ENCODE data around the gene CHIC2.
A peak's percentile ranks its signal among the peaks of the same experiment; 100 is the strongest.
"Not testable (repeated sequence)": the region's sequence is repeated elsewhere in the genome, so short reads cannot be mapped to it uniquely, and the experiment has no call there.

CHIC2 gene

DNA sequence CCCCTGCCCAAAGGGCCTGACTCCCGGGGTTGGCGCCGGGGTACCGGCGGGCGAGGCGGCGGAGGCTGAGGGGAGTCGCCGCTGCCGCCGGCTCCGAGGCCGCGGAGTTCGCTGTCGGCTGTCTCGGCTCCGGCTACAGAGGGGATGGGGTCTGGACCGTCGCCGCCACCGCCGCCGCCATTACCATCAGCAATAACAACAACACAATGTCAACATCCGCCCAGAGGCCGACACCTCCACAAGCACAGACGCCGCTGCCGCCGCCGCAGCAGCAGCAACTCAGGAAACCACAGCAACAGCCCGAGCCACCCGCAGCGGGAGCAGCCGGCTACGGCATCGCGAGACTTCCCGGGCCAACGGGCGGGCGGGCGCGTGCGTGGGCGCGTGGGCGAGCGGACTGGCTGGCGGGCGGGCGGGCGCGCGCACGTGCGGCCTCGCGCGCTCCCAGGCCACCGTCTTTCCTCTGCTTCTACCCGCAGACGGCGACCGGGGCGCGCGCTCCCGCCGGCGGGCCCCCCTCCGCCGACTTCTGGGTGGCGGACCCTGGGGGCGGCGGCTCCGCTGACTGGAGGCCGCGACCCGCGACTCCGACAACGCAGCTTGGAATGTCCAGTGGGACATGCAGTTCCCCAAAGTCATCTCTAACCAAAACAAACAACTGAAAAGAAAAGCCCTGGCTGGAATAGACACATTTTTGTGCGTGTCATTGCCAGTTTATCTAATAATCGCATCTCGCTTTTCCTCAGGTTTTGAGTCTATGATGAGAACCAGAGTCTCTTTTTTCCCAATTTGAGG lies at the start of gene CHIC2:
Gene CHIC2, minus strand, starts transcription at position 289 of the 795 bp plus-strand sequence. CDS start 305 bp downstream, outside the sequence.
- peak; percentile 63 for DNase-seq

- DNase-seq = not testable (repeated sequence)
Measured at GRCh38 chr4:54113206-54113605, 48.8 kb upstream of the CHIC2 start.

DNA sequence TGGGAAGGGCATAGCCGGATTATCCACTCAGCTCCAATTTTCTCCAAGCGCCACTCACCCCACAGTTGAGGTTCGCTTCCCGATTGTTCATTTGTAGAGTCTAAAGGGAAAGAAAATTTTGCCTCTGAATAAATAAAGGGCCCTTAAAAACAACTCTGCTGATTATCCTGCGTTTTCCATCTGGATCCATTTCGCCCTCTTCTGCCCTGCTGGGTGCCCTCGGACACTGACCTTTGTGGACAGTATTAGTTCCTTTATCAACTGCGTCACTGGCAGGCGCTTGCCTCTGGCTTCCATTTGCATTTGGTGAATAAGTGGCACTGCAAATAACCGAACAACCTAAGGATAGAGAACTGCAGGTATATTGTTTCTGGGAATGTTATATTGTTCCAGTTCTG lies 45.6 kb upstream of the CHIC2 start:
- no peak for DNase-seq

GRCh38 chr4:54109241-54110018 lies 45.0 kb upstream of the CHIC2 start:
- DNase-seq = no peak

DNA sequence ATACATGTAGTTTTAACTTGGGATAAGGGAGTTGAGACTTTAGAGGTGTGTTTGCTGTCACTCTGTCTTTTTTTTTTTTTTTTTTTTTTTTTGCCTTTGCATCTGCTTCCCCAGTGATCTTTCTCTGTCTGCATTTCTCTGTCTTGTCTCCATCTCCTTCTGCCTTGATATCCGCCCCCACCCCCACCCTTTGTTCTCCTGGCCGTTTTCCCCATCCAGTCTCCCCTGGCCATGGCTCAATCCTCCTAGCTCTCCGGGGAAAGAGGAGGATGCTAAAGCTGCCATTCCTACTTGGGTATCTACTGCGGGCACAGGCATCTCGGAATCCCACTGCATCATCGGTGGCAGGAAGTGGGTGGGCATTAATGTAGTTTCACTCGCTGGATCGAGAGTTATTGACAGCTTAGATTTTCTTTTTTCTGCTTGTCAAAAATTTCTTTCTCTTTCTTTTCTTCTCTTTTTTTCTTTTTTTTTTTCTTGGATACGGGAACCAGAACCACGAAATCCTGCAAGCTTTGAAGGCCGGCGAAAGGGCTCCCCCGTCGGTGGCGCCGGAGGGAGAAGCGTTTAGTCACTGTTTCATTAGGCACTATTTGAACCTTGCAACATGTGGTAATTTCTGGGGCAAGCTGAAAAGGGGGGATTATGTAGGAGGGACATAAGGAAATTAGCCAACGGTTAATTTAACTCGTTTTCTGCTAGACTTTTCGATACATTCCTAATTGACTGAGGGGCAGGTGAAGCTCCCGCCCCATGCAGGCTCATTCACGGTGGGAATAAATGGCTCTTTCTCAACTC lies 43.7 kb upstream of the CHIC2 start:
- DNase-seq = no peak

- no peak for DNase-seq
Measured at GRCh38 chr4:54104907-54105306, 40.5 kb upstream of the CHIC2 start.

- DNase-seq = no peak
Measured at GRCh38 chr4:54103190-54103574, 38.8 kb upstream of the CHIC2 start.

DNA sequence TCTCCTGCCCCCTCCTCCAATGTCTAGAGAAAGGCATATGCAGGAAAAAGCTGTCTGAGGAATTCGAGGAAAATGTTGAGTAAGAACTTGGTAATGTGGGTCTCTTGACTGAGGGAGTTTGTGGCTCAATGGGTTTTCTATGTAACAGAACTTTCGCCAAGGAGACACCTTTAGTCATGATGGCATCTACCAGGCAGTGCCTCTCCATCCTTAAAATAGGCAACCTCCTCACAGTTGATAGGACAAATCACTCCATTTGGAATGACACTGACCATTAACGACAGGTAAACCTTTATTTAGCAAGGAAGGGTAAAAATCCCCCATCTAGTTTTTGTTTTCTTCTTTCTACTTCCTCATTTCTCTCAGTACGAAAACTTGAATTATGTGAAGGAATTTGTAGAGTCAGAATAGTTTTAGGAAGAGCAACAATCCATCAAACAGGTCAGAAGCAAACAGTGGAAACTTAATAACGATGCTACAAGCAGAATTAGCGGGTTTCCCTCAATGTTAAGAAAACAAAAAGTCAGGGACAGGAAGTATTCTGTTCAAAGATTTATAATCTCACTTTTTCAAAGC lies 38.2 kb upstream of the CHIC2 start:
- DNase-seq = no peak

DNA sequence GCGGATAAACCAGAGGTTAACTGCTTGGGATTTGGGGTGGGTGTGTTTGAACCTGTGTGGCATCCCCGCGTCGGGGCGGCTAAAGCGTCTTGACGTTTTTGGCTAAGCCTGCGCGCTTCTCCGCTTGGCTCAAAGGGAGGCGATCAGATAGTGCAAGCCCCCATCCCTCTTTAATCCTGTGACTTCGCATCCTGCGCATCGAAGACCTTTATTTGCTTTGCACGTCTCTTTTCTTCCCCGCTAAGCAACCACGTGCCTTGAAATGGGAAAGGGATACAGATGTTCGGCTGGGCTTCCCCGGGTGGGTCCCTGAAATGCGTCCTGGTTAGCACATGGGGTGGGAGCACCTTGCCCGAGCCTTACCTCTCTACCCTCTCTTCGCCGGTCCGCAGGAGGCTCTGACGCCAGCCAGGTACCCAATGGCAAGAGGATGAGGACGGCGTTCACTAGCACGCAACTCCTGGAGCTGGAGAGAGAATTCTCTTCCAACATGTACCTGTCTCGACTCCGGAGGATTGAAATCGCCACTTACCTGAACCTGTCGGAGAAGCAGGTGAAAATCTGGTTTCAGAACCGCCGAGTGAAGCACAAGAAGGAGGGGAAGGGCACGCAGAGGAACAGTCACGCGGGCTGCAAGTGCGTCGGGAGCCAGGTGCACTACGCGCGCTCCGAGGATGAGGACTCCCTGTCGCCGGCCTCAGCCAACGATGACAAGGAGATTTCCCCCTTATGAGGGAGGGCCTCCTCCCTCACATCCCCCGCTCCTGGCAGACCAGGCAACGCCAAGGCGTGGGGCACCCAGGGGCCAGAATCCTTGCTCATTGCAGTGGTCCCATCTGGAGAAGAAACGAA lies 37.0 kb upstream of the CHIC2 start:
- DNase-seq = no peak

GRCh38 chr4:54100595-54101189 lies 36.3 kb upstream of the CHIC2 start:
- no peak for DNase-seq

GRCh38 chr4:54099748-54100574 lies 35.6 kb upstream of the CHIC2 start, which contains the start of gene GSX2:
Gene GSX2 (plus strand): TSS chr4:54100163. CDS start chr4:54100345, 182 bp downstream.
- DNase-seq = no peak

DNA sequence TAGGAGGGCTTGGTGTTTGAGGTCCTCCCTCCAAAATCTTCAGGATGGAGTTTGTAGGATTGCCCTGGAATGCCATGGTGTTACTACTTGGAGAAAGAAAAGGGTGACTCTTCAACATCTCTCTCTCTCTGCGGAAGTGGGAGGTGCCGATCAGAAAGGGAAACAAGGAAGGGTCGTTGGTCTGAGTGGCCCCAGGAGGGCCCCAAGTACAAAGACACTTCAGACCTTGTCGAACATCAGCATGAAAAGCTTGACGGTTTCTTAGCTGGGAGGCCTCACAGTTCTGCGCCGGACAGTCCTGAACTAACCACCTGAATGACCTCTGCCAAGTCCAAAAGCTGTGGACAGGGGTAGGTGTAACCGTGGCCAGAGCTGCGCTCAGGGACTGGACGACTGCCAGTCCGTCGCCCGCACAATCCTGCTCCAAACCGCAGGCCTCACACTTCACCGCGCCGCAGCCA lies 34.9 kb upstream of the CHIC2 start:
- DNase-seq = no peak

DNA sequence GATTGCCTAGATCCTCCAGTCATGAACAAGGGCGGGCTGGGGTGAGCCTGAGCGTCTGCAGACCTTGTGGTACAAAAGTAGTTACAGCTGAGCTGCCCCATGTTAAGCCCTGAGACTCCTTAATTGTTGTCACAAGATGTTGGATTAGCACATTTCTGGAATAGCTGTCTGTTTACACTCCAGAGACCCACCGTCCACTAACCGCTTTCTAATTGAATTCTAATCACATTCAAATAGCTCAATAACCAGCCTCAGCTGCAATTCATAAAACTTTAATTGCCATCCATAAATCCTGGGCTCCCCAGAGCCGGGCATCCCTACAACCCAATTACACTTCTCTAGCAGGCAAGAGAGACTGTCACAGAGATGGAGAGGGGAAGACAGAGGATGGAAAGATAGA lies 34.0 kb upstream of the CHIC2 start:
- DNase-seq = no peak

DNA sequence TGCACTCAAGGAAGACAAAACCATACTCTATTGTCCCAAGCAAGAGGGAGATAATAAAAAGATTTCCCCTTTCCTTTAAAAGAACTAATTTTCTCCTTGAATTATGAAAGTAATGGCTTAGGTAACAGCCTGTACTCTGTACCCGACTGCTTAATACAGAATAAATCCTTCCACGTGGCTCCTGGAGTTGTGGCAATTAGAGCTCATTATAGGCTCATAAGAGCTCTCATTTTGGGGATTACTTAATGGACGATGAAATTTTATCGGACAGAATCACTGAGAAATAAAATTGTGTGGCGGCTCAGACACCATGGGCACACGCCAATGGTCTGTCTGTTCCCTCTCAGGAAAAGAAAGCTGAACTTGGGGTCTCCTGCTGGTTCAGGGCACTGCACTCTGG lies 32.7 kb upstream of the CHIC2 start:
- no peak for DNase-seq

GRCh38 chr4:54096295-54096962 lies 32.0 kb upstream of the CHIC2 start:
- DNase-seq = no peak

GRCh38 chr4:54095110-54095825 lies 30.9 kb upstream of the CHIC2 start:
- no peak for DNase-seq

DNA sequence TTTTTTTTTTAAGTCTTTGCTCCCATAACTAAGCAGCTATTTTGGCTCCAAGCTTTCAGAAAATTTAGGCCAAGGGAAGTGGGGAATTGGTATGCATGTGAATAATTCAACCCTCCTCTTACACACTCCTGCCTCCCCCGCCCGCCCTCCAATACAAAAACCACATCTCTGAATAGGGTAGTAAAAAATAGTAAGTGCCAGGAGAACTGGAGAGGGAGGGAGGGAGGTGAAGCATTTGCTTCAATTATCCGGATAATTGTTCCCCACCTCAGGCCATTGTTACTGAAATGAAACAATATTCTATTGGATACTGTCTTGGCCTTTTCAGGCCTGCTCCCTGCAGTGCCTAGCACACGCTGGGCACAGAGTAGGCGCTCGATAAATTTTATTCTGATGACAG lies 30.0 kb upstream of the CHIC2 start:
- DNase-seq = no peak

DNA sequence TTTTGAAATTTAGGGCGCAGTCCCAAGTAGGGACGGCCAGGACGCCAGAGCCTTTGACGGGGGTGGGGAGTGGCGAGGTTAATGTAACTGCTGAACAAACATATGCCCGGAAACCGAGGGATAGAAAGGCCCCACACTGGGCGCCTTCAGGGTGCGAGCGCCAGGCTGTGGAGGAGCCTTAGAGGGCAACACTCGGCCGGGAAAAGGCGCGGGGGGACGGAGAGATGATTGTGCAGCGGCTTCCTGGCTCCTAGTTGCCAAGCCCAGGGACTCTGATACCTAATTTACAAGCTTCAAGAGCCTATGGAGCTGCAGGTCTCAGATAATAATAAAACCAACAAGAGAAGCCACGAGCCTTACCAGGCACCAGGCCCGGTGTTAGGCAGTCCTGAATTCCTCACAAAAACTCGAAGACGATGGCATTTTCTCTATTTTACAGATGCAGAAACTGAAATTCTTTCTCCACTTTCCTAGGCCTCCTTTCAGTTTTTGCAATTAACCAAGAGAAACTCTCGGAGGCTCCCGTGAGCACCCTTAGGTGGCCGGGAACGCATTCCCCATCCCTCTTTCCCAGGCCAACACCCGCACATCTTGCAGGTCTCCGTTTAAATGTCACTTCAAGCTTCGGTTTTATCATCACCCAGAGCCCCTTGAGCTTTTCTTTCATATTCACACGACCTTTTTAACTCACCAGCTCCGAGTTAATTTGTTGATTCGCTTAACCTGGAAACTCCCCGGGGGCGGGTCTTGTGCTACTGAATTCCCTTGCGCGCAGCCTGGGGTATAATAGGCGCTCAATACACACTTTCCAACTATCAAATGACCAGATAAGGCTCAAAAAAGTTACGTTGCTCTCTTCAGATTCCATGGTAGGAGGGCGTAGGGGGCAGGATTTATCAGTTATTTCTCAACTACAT lies 29.2 kb upstream of the CHIC2 start:
- no peak for DNase-seq

Measured in NCI-H1694 treated with DMSO at 0.1 percent for 48 hours (cell line).